ENCODE data around the gene ACSL6.

Gene ACSL6

GRCh38 chr5:131998431-131999040, 12.9 kb downstream of the ACSL6 start:
- no peak for DNase-seq

DNA sequence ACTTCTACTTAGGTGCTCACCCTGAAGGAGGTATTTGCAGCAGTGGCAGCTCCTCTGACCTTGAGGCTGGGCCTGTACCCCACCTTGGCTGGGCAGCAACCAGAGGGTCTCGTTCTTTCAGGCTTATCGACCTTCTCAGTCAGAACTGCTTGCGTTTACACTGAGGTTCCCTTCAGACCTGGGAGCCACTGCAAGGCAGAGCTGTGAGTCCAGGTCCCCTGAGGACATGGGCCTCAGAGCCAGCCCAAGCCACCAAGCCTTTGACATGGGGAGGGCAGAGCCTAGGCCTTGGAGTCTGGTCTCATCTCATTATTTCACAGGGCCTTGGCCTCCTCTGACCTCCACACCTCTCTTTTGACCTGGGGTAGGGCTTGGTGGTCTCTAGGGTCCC, 13.7 kb downstream of the ACSL6 start:
- DNase-seq, result no peak

DNA sequence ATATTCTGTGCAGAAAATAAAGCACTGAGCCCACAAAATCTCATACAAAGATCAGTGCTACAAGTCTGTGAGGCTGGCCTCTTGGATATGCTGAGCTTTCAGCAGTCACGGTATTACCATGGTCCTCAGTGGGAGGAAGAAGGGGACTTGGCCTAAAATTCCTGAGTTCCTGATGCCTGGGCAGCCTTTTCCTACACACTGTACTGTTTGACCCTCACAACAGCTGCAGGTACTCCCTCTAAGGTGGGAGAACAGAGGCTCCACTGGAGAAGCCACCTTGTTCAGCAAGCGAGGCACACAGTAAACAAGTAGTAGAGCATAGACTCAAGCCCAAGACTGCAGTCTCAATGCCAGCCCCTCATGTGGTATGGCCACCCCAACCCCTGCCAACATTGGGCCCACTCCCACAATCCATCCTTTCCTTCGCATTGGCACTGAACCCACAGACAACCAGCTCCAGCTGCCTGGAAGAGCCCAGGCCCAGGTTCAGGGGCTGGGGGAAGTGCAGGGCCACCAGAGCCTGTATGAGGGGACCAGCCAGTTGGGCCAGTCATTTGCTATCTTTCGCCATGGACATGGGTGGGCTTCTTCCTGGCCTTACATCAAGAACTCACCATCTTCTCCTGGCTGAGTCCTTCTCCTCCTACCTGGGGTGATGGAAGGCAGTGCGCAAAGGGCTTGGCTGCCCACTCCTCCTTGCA, 14.3 kb downstream of the ACSL6 start:
- no peak for DNase-seq

GRCh38 chr5:131996210-131997025, 15.0 kb downstream of the ACSL6 start:
- no peak for DNase-seq

DNA sequence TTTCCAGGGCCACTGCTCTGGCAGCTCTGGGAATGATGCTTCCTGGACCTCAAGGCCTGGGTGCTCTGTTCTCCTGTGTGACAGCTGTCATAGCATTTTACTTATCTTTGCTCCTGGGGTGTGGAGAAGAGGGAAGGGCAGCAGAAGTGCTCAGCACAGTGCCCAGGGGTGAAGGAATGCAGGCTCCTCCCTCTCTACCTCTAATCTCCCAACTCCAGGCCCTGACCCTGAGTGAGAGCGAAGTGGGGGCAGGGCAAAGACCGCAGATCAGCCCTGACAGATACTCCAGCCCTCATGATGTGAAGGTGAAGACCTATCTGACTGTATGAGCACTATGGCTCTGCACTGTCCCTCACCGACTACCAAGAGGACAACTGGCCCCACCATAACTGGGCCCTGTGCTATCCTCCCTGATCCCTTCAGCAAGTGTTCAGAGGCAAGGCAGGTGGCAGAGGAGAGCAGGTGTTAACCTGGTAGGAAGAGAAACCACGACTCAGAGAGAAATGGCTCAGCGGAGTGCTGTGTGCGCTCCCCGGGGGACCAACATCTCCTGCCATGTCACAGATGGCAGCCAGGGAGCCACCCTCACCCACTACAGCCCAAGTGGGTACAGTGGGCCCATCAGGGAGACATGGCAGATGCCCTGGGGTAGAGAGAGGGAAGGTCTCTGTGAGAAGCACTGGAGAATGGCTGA, 16.8 kb downstream of the ACSL6 start:
- no peak for DNase-seq

- DNase-seq, result no peak
These were observed 17.4 kb downstream of the ACSL6 start for GRCh38 chr5:131994090-131994489.

DNA sequence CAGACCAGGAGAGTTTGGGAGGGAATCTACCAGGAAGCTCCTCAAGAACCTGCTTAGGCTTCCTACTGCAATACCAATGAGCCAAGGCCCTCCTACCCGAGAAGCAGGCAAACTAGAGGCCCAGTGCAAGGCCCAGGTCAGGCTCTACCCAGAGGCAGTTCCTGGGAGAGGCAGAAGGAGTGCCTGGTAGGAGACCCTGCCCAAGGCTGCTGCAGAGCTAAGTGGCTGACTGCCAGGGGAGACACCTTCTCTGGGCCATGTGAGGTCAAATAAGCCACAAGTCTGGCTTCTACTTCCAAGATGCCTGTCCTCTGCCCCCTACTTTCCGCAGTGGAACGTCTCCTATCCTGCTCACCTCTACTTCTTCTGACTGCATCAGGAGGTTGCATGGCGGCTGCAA, 17.8 kb downstream of the ACSL6 start:
- DNase-seq, result no peak

DNA sequence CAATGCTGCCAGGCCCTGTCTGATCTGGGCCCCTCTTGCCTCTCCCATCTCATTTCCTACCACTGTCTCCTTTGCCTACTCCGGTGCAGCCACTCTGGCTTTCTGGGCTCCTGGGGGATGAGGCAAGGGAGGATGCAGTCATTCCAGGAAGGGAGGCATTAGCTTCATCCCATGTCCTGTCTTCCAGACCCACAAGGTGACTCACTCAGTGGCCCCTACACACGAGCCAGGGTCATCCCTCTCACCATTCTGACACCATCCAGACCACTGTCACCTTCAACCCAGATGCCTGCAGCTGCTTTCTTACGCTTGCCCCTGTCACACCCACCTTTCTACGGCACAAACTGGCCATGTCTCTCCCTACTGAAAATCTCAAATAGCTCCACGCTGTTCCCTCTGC, 19.1 kb downstream of the ACSL6 start:
- DNase-seq, result no peak

- DNase-seq, result no peak
These were observed 19.7 kb downstream of the ACSL6 start for GRCh38 chr5:131991593-131992324.

GRCh38 chr5:131990716-131991115, 20.7 kb downstream of the ACSL6 start:
- DNase-seq, result no peak

DNA sequence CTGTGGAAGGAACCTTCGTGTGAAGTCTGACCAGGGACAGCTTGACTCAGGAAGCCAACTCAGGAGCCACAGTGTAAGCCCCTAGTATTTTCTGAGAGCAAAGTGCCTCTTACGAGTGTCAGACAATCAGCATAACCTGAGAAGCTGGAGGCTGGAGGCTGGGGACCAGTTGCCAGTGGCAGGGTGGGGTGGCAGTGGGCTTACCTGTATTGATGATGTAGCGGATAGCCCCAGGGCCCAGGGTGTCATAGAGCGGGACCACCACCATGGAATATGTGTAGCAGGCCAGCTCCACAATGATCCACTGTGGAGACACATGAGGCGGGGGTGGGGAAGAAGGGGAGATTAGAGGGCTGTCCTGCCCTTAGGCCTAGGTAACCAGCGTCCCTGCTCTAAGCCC, 22.9 kb downstream of the ACSL6 start:
- no peak for DNase-seq

DNA sequence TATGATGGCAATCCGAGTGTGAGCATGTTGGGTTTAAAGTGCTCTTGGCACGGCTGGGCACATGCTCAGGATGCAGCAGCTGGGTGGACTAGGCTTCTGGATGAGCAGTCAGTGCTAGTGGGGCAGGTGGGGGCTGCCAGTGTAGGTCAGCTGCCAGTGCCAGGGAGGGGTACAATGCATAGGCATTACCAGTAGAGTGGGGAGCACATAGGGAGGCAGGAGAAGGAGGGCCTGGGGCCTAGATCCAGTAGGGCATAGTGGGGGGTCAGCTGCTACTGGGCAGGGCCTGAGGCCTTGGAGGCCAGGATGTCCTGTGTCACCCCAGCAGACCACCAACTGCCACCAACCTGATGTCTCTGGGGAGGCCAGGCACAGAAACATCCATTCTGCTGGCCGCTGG, 24.2 kb downstream of the ACSL6 start:
- DNase-seq, result no peak

DNA sequence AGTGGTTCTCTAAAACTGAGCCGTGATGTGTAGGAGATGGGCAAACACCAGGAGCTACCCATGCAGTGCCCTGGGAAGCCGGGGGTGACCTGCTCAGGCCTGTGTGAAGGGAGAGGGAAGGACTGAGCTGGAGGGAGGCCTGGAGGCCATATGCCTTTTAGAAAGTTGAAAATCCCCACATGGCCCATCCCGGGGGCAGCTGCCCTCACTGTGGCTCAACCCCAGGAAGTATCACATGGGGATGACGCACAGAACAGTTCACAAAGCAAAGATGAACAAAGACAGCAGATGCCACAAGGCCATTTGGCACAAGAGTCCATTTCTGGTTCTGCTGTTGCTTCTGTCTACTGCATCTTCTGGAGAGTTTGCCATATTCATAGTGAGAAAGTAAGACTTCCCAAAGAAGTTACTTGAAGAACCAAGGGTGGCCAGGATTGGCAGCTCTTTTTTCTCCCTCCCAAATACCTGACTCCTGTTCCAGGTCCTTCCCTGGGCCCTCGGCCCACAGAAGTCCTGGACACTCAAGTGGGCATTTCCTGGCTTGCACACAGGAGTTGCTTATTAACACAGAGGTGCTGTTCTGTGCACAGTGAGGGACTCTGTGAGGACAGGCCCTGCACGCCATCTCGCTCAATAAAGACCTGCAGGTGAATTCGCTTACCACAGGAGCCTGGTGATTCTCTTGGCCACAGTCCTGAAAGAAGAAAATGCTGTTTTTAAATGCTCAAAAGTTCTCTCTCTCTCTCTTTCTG, 25.1 kb downstream of the ACSL6 start:
- no peak for DNase-seq

GRCh38 chr5:131984956-131985665, 26.3 kb downstream of the ACSL6 start:
- no peak for DNase-seq

- no peak for DNase-seq
These were observed 28.1 kb downstream of the ACSL6 start for GRCh38 chr5:131983244-131983771.

DNA sequence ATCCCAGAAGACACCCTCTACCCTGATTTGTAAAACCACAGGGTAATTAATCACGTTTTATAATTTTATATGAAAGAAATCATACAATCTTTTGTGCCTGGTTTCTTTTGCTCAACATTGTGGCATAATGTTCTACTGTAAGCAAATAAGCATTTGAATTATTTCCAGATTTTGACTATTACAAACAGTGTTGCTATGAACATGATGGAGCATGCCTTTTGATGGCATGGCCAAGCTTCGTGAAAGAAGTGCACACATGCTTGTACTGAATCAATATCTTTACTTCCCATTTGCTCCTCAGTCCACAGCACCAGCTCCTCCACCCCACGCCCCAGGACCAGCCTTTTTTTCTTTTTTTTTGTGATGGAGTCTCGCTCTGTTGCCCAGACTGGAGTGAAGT, 29.9 kb downstream of the ACSL6 start:
- no peak for DNase-seq

DNA sequence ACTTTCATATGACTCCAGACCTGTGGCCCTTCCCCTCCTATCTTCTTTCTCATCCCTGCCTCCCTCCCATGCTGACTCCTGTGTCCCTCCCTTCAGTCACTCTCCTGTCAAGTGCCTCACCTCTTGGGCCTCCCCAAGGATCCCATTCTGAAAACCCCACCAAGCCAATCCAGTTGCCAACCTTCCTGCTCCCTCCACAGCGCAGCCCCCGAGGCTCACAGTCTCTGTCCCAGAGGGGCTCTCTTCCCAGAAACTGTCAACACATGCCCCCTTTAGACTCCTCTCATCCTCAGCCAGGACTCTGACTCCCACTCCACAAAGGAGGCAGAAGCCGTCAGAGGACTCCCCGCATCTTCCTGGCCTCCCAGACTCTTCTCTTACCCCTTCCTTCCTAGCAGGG, 30.8 kb downstream of the ACSL6 start:
- DNase-seq, result no peak

DNA sequence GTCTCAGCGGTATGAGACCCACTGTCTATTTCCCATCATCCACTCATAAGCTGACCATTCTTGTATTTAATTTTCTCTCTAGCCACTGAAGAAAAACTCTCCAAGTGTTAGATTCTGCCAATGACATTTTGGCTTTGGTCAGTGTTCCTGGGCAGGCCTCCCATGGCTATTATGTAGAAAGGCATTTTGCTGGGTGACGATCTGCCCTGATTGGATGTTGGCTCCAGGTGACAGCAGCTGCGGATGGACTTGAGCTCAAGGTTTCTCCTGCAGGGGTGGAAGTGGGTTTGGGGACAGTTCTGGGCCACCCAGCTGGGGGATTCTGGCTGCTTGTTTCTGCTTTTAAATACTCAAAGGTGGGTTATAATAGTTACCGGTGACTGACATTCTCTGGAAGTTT, 31.6 kb downstream of the ACSL6 start:
- no peak for DNase-seq

DNA sequence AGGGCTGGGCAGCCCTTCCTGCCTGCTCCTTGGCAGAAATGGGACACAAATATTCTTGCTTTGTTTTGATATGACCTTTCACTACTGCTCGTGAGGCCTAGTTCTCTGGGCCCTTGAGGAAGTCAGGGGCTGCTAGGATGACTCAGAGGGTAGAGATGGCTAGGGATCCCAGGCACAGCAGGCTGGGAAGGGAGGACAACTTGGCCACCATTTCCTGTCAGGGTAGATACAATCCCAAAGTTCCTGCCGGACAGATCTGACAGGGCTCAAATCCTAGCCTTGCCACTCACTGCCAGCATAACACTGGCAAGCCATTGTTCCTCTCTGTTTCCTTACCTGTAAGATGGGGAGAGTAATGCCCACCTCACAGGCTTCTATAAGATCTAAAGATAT, 34.2 kb downstream of the ACSL6 start:
- DNase-seq, result no peak

DNA sequence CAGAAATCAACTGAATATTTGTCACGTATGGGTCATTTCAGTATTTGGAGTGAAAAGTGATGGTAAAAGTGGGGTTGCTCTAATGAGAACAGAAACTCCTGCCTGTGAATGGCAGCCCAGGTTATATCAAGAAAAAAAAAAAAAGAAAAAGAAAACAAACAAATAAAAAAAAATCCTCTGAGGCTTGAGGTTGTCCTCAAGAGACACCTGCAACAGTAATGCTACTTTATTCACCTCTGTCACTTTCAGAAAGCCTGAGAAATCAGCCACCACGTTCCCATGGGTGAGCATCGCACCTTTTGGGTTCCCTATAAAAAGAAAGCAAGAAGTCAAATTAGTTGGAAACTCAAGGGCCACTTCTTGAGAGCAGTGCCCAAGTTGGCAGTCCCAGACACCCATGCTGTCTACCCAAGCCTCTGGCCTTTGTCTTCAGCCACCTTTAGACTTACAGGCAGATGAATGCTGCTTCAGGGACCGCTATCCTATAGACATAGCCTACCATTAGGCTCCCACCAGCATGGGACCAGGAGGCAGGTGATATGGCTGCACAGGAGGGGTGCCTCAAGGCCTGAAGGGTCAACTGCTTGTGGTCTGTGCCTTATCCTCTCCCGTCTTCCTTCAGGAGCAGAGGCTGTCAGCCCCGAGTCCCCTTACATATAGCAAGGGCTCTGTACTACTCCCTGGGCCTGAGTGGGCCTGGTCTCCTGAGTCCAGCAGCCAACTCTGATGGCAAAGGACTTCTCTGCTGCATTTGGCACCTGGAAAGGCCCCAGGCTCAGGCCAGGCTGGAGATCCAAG, 34.8 kb downstream of the ACSL6 start:
- DNase-seq, result no peak
